ENCODE data around the gene SUB1.

SUB1 gene

GRCh38 chr5:32639943-32640342, 54.6 kb downstream of the SUB1 start:
- Histone ChIP-seq H3K14ac (ENCODE audit: low read length) (no peak overlapping the region), H2AK5ac (ENCODE audit: low read length) (no peak overlapping the region), H4K8ac (ENCODE audit: low read depth, low read length) (no peak overlapping the region), H3K23ac (ENCODE audit: low read length) (no peak overlapping the region), H2BK12ac (ENCODE audit: low read length) (no peak overlapping the region), H3K36me3 (ENCODE audit: control insufficient read depth in 1 of 2, insufficient read depth in 2 of 2, low read length in 2 of 2) (no peaks in the 10 kb centered on the region), H2BK5ac (ENCODE audit: low read depth, low read length, poor library complexity) (no peak overlapping the region), H3K4me2 (ENCODE audit: low read length) (no peak overlapping the region), H3K27me3 (ENCODE audit: insufficient read depth, low read length) (no peaks in the 10 kb centered on the region), H2AFZ (ENCODE audit: insufficient read depth, low read length, poor library complexity) (no peak overlapping the region), H4K91ac (ENCODE audit: low read depth, low read length) (no peak overlapping the region), H3K9ac (ENCODE audit: low read length) (no peak overlapping the region), H3K4ac (ENCODE audit: low read depth, low read length) (no peak overlapping the region), H3K18ac (ENCODE audit: low read length) (no peak overlapping the region), H3K9me3 (ENCODE audit: insufficient read depth, low read depth, low read length) (no peaks in the 10 kb centered on the region), H3K79me2 (ENCODE audit: control insufficient read depth, insufficient read depth, low read length, poor library complexity) (no peaks in the 10 kb centered on the region), H3K27ac (ENCODE audit: low read depth, low read length) (no peak overlapping the region), H3K79me1 (ENCODE audit: low read length) (no peaks in the 10 kb centered on the region), H4K12ac (ENCODE audit: low read depth, low read length) (no peak overlapping the region), H2BK120ac (ENCODE audit: insufficient read depth, low read length, poor library complexity) (no peak overlapping the region), H3K4me1 (ENCODE audit: control insufficient read depth in 1 of 2, insufficient read depth in 2 of 2, low read length in 2 of 2) (no peaks in the 10 kb centered on the region), H3K4me3 (ENCODE audit: low read depth, low read length) (no peak overlapping the region)
- no CpG with 5 or more reads among the region's 3 CpGs for WGBS (ENCODE audit: extremely low coverage, insufficient coverage, insufficient read length)
- peak; percentile 80 to 82 for DNase-seq

DNA sequence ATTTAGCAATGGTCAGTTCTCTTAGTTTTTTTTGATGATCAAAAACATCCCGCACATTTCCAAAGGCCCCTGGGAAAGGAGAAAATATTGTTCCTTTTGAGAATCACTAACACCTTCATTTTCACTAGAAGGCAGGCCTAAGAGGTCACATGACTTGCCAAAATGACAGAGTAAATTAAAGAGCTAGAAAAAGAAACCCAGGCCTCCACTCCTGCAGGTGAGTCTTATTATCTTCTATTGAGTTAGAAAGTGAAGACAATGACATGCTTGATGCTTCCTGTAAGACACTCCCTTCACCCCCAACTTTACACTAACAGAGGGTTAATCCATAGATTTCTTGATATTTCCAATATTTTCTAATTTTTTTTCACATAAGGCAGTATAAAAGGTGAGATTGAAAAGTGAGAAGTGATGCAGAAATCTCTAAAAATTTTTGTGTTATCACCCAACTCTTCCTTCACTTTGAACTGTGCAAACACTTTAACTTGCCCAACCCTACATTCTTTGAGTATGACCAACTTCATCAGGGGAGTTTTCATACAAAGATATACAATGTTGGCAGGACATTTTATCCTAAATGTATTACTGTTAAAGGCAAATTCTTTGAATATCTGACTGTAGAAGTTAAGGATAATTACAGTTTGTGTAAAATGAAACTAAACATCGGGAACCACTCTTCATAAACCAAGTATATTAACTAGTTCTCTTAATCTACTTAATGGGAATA, 57.1 kb downstream of the SUB1 start:
- no peak overlapping the region for H3K18ac ChIP-seq (ENCODE audit: low read length)
- H3K4me3 ChIP-seq (ENCODE audit: low read depth, low read length), result no peak overlapping the region
- no peak overlapping the region for H3K9ac ChIP-seq (ENCODE audit: low read length)
- H3K79me2 ChIP-seq (ENCODE audit: control insufficient read depth, insufficient read depth, low read length, poor library complexity), result no peaks in the 10 kb centered on the region
- H4K91ac ChIP-seq (ENCODE audit: low read depth, low read length), result no peak overlapping the region
- no peak overlapping the region for H3K4me2 ChIP-seq (ENCODE audit: low read length)
- no peak overlapping the region for H3K14ac ChIP-seq (ENCODE audit: low read length)
- H2AK5ac ChIP-seq (ENCODE audit: low read length), result no peak overlapping the region
- no peak overlapping the region for H3K27ac ChIP-seq (ENCODE audit: low read depth, low read length)
- no peak overlapping the region for H2AFZ ChIP-seq (ENCODE audit: insufficient read depth, low read length, poor library complexity)
- DNase-seq, result peak in 1 of 2 donors; percentile 68
- H2BK120ac ChIP-seq (ENCODE audit: insufficient read depth, low read length, poor library complexity), result no peak overlapping the region
- no peaks in the 10 kb centered on the region for H3K36me3 ChIP-seq (ENCODE audit: control insufficient read depth in 1 of 2, insufficient read depth in 2 of 2, low read length in 2 of 2)
- H3K9me3 ChIP-seq (ENCODE audit: insufficient read depth, low read depth, low read length), result no peaks in the 10 kb centered on the region
- no peak overlapping the region for H2BK12ac ChIP-seq (ENCODE audit: low read length)
- H3K4me1 ChIP-seq (ENCODE audit: control insufficient read depth in 1 of 2, insufficient read depth in 2 of 2, low read length in 2 of 2), result no peaks in the 10 kb centered on the region
- H3K4ac ChIP-seq (ENCODE audit: low read depth, low read length), result no peak overlapping the region
- no peak overlapping the region for H3K23ac ChIP-seq (ENCODE audit: low read length)
- no peaks in the 10 kb centered on the region for H3K79me1 ChIP-seq (ENCODE audit: low read length)
- no CpG with 5 or more reads among the region's 2 CpGs for WGBS (ENCODE audit: extremely low coverage, insufficient coverage, insufficient read length)
- no peaks in the 10 kb centered on the region for H3K27me3 ChIP-seq (ENCODE audit: insufficient read depth, low read length)
- H4K8ac ChIP-seq (ENCODE audit: low read depth, low read length), result no peak overlapping the region
- H2BK5ac ChIP-seq (ENCODE audit: low read depth, low read length, poor library complexity), result no peak overlapping the region
- no peak overlapping the region for H4K12ac ChIP-seq (ENCODE audit: low read depth, low read length)

GRCh38 chr5:32645246-32645645, 59.9 kb downstream of the SUB1 start:
- Histone ChIP-seq H3K4ac (ENCODE audit: low read depth, low read length) (no peak overlapping the region), H3K27ac (ENCODE audit: low read depth, low read length) (no peak overlapping the region), H3K18ac (ENCODE audit: low read length) (no peak overlapping the region), H4K8ac (ENCODE audit: low read depth, low read length) (no peak overlapping the region), H3K4me2 (ENCODE audit: low read length) (no peak overlapping the region), H3K9me3 (ENCODE audit: insufficient read depth, low read depth, low read length) (no peaks in the 10 kb centered on the region), H2BK12ac (ENCODE audit: low read length) (no peak overlapping the region), H3K23ac (ENCODE audit: low read length) (no peak overlapping the region), H3K79me1 (ENCODE audit: low read length) (no peaks in the 10 kb centered on the region), H3K14ac (ENCODE audit: low read length) (no peak overlapping the region), H4K12ac (ENCODE audit: low read depth, low read length) (no peak overlapping the region), H3K4me3 (ENCODE audit: low read depth, low read length) (no peak overlapping the region), H2BK120ac (ENCODE audit: insufficient read depth, low read length, poor library complexity) (no peak overlapping the region), H3K4me1 (ENCODE audit: control insufficient read depth in 1 of 2, insufficient read depth in 2 of 2, low read length in 2 of 2) (no peaks in the 10 kb centered on the region), H2AK5ac (ENCODE audit: low read length) (no peak overlapping the region), H4K91ac (ENCODE audit: low read depth, low read length) (no peak overlapping the region), H2BK5ac (ENCODE audit: low read depth, low read length, poor library complexity) (no peak overlapping the region), H3K36me3 (ENCODE audit: control insufficient read depth in 1 of 2, insufficient read depth in 2 of 2, low read length in 2 of 2) (no peaks in the 10 kb centered on the region), H2AFZ (ENCODE audit: insufficient read depth, low read length, poor library complexity) (no peak overlapping the region), H3K27me3 (ENCODE audit: insufficient read depth, low read length) (no peaks in the 10 kb centered on the region), H3K79me2 (ENCODE audit: control insufficient read depth, insufficient read depth, low read length, poor library complexity) (no peaks in the 10 kb centered on the region), H3K9ac (ENCODE audit: low read length) (no peak overlapping the region)
- peak; percentile 59 to 66 for DNase-seq
- no CpG with 5 or more reads among the region's 5 CpGs for WGBS (ENCODE audit: extremely low coverage, insufficient coverage, insufficient read length)

GRCh38 chr5:32646061-32646969, 61.0 kb downstream of the SUB1 start:
- no CpG with 5 or more reads among the region's 6 CpGs for WGBS (ENCODE audit: extremely low coverage, insufficient coverage, insufficient read length)
- no peaks in the 10 kb centered on the region for H3K9me3 ChIP-seq (ENCODE audit: insufficient read depth, low read depth, low read length)

More at GRCh38 chr5:32646061-32646969, 61.0 kb downstream of the SUB1 start:
- Histone ChIP-seq H3K79me1 (ENCODE audit: low read length) (no peaks in the 10 kb centered on the region), H3K4me1 (ENCODE audit: control insufficient read depth in 1 of 2, insufficient read depth in 2 of 2, low read length in 2 of 2) (no peaks in the 10 kb centered on the region), H2AK5ac (ENCODE audit: low read length) (no peak overlapping the region), H4K8ac (ENCODE audit: low read depth, low read length) (no peak overlapping the region), H3K4ac (ENCODE audit: low read depth, low read length) (no peak overlapping the region), H4K91ac (ENCODE audit: low read depth, low read length) (no peak overlapping the region), H3K27ac (ENCODE audit: low read depth, low read length) (no peak overlapping the region), H3K4me3 (ENCODE audit: low read depth, low read length) (no peak overlapping the region), H3K14ac (ENCODE audit: low read length) (no peak overlapping the region), H3K36me3 (ENCODE audit: control insufficient read depth in 1 of 2, insufficient read depth in 2 of 2, low read length in 2 of 2) (no peaks in the 10 kb centered on the region), H3K4me2 (ENCODE audit: low read length) (no peak overlapping the region), H2BK120ac (ENCODE audit: insufficient read depth, low read length, poor library complexity) (no peak overlapping the region), H3K79me2 (ENCODE audit: control insufficient read depth, insufficient read depth, low read length, poor library complexity) (no peaks in the 10 kb centered on the region), H3K27me3 (ENCODE audit: insufficient read depth, low read length) (no peaks in the 10 kb centered on the region), H4K12ac (ENCODE audit: low read depth, low read length) (no peak overlapping the region), H2BK5ac (ENCODE audit: low read depth, low read length, poor library complexity) (no peak overlapping the region), H2BK12ac (ENCODE audit: low read length) (no peak overlapping the region), H3K23ac (ENCODE audit: low read length) (no peak overlapping the region), H3K9ac (ENCODE audit: low read length) (no peak overlapping the region), H2AFZ (ENCODE audit: insufficient read depth, low read length, poor library complexity) (no peak overlapping the region), H3K18ac (ENCODE audit: low read length) (no peak overlapping the region)
- no peak for DNase-seq

Measured in trophoblast cell (in vitro differentiated cells and primary cell).